HL-60 (cell line): Measurements from ENCODE around the gene NIPBL.

Experiments used
- DNase-seq, 2 experiments: peaks; one replicate each; pipeline ENCODE4 v3.0.0-alpha.2; 2010 to 2020; ENCODE audit warnings: low read depth in 1 of 2, low spot score in 1 of 2
- H3K27ac ChIP-seq: fragments of 250-450 bp; sonication (Bioruptor Pico); replicated peaks from 2 replicates; pipeline ENCODE4 v1.5.1; 2020; ENCODE audit warnings: mild to moderate bottlenecking, moderate library complexity
- H3K27me3 ChIP-seq: fragments of 250-450 bp; sonication (Bioruptor Pico); 2 replicates; pipeline ENCODE4 v1.5.1; 2021; ENCODE audit warnings: mild to moderate bottlenecking, moderate library complexity; ENCODE audit not compliant: insufficient read depth, poor library complexity, severe bottlenecking
- H3K4me3 ChIP-seq: replicated peaks from 2 replicates; pipeline ENCODE4 v1.5.1; 2011; ENCODE audit warnings: mild to moderate bottlenecking, control low read depth, low read length; ENCODE audit not compliant: insufficient read depth
- CTCF ChIP-seq: IDR thresholded peaks from one replicate; pipeline ENCODE4 v1.5.1; 2011; ENCODE audit warnings: low read length, control low read depth, inconsistent platforms; ENCODE audit not compliant: insufficient read depth
- GABPA ChIP-seq: IDR thresholded peaks from 2 replicates; pipeline ENCODE4 v1.6.1; 2012; ENCODE audit warnings: low read depth
- POLR2AphosphoS5 ChIP-seq: IDR thresholded peaks from 2 replicates; pipeline ENCODE4 v1.6.1; 2012; ENCODE audit warnings: low read depth
- SPI1 ChIP-seq: IDR thresholded peaks from 2 replicates; pipeline ENCODE4 v1.6.1; 2012; ENCODE audit warnings: low read depth, mild to moderate bottlenecking, borderline replicate concordance
- TF ChIP-seq, protein P1 (sequence below): IDR thresholded peaks from 2 replicates; pipeline ENCODE4 v1.6.1; 2012; ENCODE audit warnings: low read depth; ENCODE audit not compliant: insufficient replicate concordance

Gene NIPBL

DNA sequence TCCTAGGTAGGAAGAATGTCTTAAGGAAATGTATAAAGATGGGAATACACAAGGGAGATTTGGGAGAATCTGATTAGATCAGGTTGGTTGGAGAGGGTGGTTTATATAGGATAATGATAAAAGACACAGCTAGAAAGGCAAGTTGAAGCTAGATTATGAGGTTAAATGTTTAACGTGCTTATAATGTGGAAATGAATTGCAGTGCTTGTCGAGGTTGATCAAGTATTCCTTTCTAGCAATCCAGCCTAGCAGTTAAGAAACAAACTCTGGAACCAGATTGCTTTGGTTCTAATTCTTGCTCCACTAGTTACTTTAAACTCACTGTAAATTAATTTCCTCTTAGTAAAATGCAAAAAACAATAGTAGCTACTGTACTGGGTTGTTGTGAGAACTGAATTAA is 76.5 kb downstream of the NIPBL start:
- no peak for TF ChIP-seq CTCF
- no peak for TF ChIP-seq POLR2AphosphoS5
- TF ChIP-seq GABPA, result no peak
- TF ChIP-seq, protein P1, sequence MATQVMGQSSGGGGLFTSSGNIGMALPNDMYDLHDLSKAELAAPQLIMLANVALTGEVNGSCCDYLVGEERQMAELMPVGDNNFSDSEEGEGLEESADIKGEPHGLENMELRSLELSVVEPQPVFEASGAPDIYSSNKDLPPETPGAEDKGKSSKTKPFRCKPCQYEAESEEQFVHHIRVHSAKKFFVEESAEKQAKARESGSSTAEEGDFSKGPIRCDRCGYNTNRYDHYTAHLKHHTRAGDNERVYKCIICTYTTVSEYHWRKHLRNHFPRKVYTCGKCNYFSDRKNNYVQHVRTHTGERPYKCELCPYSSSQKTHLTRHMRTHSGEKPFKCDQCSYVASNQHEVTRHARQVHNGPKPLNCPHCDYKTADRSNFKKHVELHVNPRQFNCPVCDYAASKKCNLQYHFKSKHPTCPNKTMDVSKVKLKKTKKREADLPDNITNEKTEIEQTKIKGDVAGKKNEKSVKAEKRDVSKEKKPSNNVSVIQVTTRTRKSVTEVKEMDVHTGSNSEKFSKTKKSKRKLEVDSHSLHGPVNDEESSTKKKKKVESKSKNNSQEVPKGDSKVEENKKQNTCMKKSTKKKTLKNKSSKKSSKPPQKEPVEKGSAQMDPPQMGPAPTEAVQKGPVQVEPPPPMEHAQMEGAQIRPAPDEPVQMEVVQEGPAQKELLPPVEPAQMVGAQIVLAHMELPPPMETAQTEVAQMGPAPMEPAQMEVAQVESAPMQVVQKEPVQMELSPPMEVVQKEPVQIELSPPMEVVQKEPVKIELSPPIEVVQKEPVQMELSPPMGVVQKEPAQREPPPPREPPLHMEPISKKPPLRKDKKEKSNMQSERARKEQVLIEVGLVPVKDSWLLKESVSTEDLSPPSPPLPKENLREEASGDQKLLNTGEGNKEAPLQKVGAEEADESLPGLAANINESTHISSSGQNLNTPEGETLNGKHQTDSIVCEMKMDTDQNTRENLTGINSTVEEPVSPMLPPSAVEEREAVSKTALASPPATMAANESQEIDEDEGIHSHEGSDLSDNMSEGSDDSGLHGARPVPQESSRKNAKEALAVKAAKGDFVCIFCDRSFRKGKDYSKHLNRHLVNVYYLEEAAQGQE, result no peak
- TF ChIP-seq SPI1, result no peak
- Histone ChIP-seq H3K27me3 (no peaks in the 10 kb centered on the region), H3K27ac (no peak overlapping the region), H3K4me3 (no peak overlapping the region)
- DNase-seq, result no peak

DNA sequence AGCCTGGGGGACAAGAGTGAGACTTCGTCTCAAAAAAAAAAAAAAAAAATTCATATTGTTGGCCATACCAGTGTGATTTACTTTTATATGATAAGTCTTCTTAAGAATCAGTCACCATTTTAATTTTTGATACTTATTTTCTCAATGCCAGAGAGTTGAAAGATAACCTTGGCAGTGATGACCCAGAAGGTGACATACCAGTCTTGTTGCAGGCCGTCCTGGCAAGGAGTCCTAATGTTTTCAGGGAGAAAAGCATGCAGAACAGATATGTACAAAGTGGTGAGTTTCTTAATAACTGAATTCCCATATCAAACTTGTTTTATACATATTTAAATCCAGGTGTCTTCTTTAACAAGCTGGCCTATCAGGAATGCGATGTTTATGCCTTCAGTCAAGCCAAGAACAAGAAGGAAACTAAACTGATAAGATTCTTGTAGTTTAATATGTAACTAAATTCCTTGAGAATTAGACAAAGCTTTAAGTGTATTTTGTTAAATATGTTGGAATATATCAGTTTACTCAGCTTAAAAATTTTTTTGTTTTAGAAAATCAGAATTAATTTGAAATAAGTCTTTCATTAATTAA is 81.5 kb downstream of the NIPBL start:
- Histone ChIP-seq H3K27ac (no peak overlapping the region), H3K27me3 (no peaks in the 10 kb centered on the region), H3K4me3 (no peak overlapping the region)
- DNase-seq, result no peak
- no peak for TF ChIP-seq CTCF
- no peak for TF ChIP-seq POLR2AphosphoS5
- TF ChIP-seq GABPA, result no peak
- TF ChIP-seq, protein P1, result no peak
- TF ChIP-seq SPI1, result no peak

- TF ChIP-seq POLR2AphosphoS5 (no peak), SPI1 (no peak), GABPA (no peak), CTCF (no peak)
- TF ChIP-seq, protein P1, result no peak
- no peak overlapping the region for H3K27ac ChIP-seq
- H3K27me3 ChIP-seq, result no peaks in the 10 kb centered on the region
- no peak overlapping the region for H3K4me3 ChIP-seq
- no peak for DNase-seq
These were observed 82.0 kb downstream of the NIPBL start for GRCh38 chr5:36958612-36959011.
